Stimulated activated CD8-positive, alpha-beta memory T cell treated with anti-CD3 and anti-CD28 coated beads, Interleukin-12 subunit alpha, Interleukin-12 subunit beta, amount 100 ng/mL, for 4 hours (primary cell): Measurements from ENCODE around the gene DAGLA.

ENCODE experiments used
- DNase-seq: peaks from one replicate; pipeline ENCODE4 v3.0.0-alpha.2; 2020; ENCODE audit warnings: low read depth

Gene DAGLA

DNA sequence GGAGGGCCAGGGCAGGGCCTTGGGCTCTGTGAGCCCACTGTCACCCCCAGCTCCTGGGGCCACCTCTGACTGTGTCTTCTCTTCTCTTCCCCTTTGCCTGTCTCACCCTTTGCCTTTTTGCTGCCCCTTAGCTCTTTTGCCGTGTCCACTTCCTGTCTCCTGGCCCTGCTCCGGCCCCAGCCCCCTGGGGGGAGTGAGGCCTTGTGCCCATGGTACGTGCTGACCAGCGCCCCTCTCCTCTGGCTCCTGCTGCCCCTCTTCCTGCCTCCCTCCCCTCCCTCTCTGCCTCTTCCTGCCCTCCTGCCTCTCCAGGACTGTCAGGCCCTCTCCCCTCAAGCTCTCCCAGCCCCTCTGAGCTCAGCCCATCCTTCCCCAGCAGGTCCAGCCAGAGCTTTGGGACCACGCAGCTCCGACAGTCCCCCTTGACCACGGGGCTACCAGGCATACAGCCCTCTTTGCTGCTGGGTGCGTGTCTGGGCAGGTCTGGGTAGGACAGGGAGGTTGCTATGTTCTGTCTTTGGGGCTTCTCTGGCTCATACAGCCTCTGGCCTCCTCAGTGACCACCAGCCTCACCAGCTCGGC is 100.5 kb downstream of the DAGLA start:
- no peak for DNase-seq

DNA sequence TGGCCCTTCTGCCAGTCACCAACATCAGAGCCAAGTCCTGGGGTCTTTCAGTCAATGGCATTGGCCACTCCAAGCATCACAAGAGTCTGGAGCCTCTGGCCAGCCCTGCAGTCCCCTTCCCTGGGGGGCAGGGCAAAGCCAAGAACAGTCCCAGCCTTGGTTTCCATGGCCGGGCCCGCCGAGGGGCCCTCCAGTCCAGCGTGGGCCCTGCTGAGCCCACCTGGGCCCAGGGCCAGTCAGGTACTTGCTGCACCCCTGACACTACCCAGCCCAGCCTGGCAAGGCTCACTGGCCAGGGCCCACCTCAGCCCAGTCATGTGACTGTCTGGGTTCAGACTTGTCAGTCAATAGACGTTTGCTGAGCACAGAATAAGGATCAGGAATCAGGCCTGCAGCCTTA is 101.4 kb downstream of the DAGLA start:
- no peak for DNase-seq

DNA sequence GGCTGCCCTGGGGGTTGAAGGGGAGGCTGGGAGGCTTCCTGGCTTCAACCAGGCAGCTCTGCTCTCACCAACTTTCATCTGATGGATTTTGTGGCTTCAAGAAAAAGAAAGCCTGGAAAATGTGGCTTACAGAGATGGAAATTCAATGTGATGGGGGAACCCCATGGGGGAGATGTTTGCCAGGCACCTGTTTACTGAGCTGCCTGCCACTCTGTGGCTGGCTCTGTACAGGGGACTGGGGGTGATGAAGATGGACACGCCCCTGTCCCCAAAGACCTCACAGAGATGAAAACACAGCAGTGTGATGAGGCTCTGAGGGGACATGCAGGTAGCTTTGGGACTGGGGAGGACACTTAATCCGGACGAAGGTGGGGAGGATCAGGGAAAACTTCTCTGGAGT is 102.1 kb downstream of the DAGLA start:
- no peak for DNase-seq

DNA sequence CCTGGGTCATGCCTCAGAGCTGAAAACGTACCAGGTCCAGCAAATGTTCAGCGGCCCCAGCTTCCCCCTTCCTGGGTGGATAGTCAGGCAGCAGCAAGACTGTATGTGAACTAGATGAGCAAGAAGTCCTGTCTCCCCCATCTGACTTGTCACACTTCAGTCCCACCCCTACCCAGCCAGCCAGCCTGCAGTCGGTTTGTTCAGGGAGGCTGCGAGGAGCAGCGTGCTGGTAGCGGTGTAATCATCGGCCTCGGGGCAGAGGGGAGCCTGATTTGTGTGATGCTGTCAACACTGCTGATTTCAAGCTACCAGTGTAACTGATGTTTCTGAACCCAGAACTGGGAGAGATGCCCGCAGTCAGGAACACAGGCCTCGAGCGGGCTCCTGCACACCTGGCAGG is 102.7 kb downstream of the DAGLA start:
- no peak for DNase-seq

DNA sequence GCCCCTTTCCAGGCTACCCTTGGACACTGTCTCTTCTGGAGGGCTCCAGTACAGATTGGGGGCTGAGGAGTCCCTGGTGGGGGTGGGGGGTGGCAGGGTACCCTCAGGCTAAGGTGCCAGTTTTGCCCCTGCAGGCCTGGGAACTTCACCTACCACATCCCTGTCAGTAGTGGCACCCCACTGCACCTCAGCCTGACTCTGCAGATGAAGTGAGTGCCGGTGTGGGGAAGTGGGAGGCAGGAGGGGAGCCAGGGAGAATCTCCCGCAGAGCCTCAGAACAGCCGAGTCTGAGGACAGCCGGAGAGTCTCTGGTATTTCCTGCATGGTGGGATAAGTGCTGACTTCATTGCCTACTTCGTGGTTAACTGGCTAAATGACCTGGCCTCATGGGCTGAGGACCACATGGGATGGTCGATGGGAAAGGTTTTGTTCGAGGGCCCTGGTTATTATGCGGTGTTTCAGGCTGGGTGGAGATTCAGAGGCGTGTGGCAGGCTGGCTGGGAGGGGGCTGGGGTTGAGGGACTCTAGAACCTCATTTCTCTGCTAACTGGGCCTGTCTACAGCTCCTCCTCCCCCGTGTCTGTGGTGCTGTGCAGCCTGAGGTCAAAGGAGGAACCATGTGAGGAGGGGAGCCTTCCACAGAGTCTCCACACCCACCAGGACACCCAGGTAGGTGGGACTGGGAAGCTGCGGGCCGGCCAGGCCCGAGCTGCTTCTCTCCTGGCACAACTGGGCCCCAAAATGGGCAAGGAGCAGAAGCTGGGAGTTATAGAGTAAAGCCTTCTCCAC is 103.7 kb downstream of the DAGLA start:
- no peak for DNase-seq

DNA sequence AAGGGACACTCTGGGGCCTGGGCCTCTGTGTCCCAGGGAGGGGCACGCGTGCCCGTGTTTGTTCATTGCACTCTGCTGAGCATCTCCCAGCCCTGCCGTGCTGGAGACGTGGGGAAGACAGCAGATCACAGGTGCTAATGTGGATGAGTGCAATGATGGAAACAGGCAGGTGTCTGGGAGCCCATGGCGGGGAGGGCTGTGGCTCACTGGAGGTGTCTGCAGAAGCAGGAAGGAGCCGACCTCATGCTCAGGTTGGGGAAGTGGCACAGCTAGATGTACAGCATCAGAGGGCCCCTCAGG is 104.3 kb downstream of the DAGLA start:
- DNase-seq: no peak

DNA sequence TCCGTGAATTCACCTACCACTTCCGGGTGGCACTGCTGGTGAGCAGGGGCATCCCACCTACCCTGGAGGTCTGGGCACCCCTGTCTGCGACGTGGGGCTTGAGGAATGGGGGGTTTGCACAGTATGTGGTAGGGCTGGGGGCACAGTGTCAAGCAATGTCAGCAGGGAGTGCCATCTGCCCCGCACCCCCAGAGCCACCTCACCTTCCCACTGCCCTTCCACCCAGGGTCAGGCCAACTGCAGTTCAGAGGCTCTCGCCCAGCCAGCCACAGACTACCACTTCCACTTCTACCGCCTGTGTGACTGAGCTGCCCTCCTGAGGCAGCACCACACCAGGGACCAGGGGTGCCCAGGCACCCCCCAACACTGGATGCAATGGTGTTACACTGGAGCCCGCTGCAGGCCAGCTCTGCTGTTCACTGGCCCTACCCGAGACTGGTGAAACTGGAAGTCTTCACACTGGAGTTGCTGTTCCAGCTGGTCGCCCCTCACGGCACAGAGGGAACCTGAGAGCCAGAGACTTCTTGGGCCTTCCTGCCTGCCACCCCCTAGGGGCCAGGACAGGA is 105.7 kb downstream of the DAGLA start:
- no peak for DNase-seq

DNA sequence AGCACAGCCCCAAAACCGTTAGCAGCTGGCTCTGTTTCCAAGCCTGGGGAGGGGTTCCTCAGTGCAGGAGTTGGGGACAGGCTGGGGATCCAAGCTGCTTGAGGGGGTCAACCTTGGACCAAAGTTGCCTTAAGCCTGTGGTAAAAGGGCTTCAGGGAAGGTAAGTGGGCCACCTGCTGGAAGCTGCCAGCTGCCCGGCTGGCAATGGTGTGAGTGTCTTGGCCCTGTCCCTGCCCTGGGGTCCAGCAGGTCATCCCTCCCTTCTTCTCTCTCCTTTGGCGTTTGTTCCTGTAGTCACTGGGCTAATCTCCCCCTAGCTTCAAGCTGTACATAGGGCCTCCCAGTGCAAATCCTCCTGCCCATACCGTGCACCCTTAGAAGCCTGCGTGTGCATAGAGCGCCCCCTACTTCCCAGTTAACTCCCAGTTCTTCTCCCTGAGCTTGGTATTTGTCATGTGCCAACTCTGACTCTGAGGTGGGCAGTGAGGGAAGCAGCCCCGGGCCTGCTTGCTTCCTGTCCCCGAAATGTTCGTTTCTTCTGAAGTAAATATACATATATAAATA is 107.8 kb downstream of the DAGLA start:
- no peak for DNase-seq

DNA sequence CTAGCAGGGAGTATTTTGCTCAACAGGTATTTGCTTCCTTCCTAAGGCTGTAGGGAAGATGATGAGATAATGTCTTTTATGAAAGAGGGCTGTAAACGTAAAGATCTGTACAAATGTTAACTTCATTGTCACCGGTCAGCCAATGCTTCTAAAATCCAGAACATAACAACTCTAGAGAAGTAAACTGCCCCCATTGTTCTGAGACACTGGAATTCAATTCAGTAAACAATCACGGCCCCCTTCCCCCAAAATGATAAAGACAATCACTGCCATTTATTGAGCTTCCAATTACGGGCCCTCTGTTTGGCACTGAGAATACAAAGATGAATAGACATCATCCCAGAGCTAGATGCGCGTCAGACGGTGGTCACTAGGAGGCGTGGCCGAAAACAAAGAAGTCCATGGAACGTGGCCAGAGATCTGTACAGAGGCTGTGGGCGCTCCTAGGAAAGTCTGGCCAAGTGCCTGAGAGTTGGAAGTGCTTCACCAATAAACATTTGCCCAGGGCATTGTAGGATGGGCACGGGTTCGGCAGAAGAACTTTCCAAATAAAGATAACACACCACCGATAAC is 111.6 kb downstream of the DAGLA start:
- no peak for DNase-seq

DNA sequence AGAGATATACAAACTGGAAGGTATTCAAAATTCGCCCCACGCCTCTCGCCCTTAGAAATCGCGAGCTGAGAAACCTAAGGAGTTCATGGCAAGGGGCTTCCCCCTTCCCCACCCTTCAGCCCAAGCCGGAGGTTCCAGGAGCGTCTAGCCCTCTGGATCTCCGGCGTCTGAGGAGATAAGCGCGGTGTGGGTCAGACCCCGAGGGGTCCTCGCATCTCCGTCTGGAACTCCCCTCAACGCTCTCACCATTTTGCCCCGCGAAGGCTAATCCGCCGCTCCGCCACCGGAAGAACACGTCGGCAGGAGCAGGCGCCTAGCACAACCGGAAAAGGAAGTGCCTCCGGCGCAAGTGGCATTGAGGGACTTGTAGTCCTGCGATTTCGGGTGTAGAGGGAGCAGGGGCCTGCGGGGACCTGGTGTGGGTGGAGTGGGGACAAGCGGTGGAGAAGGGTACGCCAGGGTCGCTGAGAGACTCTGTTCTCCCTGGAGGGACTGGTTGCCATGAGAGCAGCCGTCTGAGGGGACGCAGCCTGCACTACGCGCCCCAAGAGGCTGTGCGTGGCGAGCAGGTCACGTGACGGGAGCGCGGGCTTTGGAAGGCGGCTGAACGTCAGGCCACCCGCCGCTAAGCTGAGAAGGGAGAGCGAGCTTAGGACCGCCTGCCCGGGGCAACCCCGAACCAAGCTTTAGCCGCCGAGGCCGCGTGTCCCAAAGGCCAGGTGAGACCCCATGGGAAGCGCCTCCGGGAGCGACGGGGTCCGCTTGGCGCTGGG is 112.3 kb downstream of the DAGLA start, which contains the start of the genes FEN1 and TMEM258:
Gene FEN1, plus strand, starts transcription at position 602 of the 773 bp plus-strand sequence. CDS start 2,451 bp downstream, outside the sequence.
Gene TMEM258, minus strand, starts transcription at position 290 of the 773 bp plus-strand sequence. Its CDS starts 41 bp downstream, at position 249.
- DNase-seq: peak; percentile 75

DNA sequence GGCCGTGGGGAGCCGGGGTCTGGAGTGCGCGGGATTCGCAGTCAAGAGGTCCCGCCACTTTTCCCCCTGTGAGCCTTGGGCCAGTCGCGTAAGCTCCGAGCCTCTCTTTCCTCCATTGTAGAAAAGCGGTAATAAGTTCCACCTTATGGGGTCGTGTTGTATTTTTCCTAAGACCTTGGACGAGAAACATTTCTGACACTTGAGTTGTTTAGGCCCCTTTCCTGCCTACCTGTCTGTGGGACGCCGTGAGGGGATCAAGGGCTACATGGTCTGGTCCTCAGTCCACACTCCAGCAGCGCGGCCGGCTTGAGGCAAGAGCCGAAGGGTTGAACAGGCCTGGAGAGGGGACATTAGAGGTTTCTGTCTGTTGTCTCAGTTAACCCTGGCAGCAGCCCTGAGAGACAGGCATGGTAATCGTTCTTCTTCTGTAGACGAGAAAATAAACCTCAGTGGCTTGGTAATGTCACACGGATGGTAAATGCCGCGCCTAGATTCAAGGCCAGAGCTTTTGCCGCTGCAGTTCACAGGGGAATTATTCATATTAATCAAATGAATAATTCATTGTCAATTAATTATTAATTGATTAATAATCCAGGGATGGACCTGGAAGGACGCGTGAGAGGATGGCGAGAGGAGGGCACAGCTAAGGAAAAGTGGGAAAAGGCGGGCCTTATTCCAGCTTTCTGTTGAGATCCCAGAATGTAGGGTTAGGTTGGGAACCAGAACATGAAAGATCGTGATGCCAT is 113.1 kb downstream of the DAGLA start:
- DNase-seq: no peak

DNA sequence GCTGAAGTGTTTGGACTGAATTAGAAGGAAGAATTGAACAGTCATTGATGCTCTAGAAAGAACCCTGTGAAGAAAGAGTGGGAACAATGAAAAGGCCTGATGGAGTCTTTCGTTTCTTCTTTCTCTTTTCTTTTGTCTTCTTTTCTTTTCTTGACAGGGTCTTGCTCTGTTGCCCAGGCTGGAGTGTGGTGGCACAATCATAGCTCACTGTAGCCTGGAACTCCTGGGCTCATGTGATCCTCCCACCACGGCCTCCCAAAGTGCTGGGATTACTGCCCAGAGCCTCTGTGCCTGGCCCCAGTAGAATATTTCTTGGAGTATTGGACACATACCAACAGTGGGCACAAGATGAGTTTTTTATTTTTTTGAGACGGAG is 113.6 kb downstream of the DAGLA start:
- DNase-seq: no peak

DNA sequence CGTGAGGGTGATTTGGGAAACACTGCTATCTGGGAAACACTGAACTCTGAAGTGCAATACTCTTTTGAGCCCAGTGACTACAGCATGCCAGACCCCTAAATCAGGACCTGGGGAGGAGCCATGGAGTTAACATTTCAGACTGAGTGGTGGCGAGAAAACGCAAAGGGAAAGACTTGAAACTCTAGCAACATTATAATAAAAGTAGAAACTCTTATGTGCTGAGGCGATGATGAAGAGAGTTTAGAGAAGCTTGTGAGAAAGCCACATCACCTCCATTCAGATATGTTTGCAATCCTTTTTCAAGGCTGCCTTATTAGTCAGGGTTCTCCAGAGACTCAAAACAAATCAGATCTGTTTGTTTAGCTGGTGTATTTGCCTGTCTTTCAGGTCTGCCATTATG is 114.4 kb downstream of the DAGLA start:
- DNase-seq: no peak

DNA sequence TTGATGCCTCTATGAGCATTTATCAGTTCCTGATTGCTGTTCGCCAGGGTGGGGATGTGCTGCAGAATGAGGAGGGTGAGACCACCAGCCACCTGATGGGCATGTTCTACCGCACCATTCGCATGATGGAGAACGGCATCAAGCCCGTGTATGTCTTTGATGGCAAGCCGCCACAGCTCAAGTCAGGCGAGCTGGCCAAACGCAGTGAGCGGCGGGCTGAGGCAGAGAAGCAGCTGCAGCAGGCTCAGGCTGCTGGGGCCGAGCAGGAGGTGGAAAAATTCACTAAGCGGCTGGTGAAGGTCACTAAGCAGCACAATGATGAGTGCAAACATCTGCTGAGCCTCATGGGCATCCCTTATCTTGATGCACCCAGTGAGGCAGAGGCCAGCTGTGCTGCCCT is 115.3 kb downstream of the DAGLA start:
- DNase-seq: no peak

DNA sequence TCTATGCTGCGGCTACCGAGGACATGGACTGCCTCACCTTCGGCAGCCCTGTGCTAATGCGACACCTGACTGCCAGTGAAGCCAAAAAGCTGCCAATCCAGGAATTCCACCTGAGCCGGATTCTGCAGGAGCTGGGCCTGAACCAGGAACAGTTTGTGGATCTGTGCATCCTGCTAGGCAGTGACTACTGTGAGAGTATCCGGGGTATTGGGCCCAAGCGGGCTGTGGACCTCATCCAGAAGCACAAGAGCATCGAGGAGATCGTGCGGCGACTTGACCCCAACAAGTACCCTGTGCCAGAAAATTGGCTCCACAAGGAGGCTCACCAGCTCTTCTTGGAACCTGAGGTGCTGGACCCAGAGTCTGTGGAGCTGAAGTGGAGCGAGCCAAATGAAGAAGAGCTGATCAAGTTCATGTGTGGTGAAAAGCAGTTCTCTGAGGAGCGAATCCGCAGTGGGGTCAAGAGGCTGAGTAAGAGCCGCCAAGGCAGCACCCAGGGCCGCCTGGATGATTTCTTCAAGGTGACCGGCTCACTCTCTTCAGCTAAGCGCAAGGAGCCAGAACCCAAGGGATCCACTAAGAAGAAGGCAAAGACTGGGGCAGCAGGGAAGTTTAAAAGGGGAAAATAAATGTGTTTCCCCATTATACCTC is 115.8 kb downstream of the DAGLA start:
- DNase-seq: no peak
